ENCODE measurements around the gene PLXDC2. TPM values are rescaled to one million over a fixed set of nuclear protein-coding genes. Genes with fewer than 3 reads are reported as not detected.

The PLXDC2 gene
- total and polyA plus RNA-seq, 2 experiments from 2014 or later, result 13.5 to 19.4 TPM

DNA sequence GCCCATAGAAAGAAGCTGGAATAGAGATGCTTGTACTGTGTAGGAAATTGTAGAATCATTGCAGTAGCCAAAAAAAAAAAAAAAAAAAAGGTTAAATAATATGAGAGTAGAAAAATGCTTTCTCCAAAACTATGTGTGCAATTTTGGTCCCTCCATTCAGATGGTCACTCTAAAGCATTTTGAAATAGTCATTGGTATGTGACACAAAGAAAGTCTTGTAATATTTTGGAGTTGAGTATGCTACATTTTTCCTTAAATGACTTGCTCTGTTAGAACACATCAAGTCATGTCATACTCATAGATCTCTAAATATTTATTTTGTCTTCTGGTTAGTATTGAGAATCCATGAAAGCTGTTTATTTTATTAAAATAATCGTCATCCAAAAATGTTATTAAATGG lies 424.4 kb downstream of the PLXDC2 start:
- no peak overlapping the region for H3K4me3 Mint-ChIP-seq
- ATAC-seq, result no peak
- H3K4me1 ChIP-seq (ENCODE audit: insufficient read depth), result no peaks in the 10 kb centered on the region
- H3K36me3 ChIP-seq (ENCODE audit: insufficient read depth), result no peaks in the 10 kb centered on the region; the same call in 1 of the 2 replicates
- no peak for TF ChIP-seq ETS1 (IDR thresholded peaks at IDR 0.05)
- TF ChIP-seq JUNB (IDR thresholded peaks at IDR 0.05; ENCODE audit: unreplicated experiment), result no peak
- TF ChIP-seq, protein P1, sequence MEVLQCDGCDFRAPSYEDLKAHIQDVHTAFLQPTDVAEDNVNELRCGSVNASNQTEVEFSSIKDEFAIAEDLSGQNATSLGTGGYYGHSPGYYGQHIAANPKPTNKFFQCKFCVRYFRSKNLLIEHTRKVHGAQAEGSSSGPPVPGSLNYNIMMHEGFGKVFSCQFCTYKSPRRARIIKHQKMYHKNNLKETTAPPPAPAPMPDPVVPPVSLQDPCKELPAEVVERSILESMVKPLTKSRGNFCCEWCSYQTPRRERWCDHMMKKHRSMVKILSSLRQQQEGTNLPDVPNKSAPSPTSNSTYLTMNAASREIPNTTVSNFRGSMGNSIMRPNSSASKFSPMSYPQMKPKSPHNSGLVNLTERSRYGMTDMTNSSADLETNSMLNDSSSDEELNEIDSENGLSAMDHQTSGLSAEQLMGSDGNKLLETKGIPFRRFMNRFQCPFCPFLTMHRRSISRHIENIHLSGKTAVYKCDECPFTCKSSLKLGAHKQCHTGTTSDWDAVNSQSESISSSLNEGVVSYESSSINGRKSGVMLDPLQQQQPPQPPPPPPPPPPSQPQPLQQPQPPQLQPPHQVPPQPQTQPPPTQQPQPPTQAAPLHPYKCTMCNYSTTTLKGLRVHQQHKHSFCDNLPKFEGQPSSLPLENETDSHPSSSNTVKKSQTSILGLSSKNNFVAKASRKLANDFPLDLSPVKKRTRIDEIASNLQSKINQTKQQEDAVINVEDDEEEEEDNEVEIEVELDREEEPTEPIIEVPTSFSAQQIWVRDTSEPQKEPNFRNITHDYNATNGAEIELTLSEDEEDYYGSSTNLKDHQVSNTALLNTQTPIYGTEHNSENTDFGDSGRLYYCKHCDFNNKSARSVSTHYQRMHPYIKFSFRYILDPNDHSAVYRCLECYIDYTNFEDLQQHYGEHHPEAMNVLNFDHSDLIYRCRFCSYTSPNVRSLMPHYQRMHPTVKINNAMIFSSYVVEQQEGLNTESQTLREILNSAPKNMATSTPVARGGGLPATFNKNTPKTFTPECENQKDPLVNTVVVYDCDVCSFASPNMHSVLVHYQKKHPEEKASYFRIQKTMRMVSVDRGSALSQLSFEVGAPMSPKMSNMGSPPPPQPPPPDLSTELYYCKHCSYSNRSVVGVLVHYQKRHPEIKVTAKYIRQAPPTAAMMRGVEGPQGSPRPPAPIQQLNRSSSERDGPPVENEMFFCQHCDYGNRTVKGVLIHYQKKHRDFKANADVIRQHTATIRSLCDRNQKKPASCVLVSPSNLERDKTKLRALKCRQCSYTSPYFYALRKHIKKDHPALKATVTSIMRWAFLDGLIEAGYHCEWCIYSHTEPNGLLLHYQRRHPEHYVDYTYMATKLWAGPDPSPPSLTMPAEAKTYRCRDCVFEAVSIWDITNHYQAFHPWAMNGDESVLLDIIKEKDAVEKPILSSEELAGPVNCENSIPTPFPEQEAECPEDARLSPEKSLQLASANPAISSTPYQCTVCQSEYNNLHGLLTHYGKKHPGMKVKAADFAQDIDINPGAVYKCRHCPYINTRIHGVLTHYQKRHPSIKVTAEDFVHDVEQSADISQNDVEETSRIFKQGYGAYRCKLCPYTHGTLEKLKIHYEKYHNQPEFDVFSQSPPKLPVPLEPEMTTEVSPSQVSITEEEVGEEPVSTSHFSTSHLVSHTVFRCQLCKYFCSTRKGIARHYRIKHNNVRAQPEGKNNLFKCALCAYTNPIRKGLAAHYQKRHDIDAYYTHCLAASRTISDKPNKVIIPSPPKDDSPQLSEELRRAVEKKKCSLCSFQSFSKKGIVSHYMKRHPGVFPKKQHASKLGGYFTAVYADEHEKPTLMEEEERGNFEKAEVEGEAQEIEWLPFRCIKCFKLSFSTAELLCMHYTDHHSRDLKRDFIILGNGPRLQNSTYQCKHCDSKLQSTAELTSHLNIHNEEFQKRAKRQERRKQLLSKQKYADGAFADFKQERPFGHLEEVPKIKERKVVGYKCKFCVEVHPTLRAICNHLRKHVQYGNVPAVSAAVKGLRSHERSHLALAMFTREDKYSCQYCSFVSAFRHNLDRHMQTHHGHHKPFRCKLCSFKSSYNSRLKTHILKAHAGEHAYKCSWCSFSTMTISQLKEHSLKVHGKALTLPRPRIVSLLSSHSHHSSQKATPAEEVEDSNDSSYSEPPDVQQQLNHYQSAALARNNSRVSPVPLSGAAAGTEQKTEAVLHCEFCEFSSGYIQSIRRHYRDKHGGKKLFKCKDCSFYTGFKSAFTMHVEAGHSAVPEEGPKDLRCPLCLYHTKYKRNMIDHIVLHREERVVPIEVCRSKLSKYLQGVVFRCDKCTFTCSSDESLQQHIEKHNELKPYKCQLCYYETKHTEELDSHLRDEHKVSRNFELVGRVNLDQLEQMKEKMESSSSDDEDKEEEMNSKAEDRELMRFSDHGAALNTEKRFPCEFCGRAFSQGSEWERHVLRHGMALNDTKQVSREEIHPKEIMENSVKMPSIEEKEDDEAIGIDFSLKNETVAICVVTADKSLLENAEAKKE (CRISPR knock-in tag; IDR thresholded peaks at IDR 0.05), result no peak
- TF ChIP-seq STAT1 (IDR thresholded peaks at IDR 0.05; ENCODE audit: unreplicated experiment), result no peak
- no peak for TF ChIP-seq ZNF114 (CRISPR knock-in tag; IDR thresholded peaks at IDR 0.05)
- no peak for TF ChIP-seq ZNF331 (CRISPR knock-in tag; IDR thresholded peaks at IDR 0.05; ENCODE audit: low read depth)
- TF ChIP-seq EZH2phosphoT487 (IDR thresholded peaks at IDR 0.05; ENCODE audit: unreplicated experiment), result no peak
- H4K20me1 ChIP-seq (replicated peaks; ENCODE audit: insufficient read depth), result no peaks in the 10 kb centered on the region
- peaks cover 6% of the 10 kb centered on the region for H3K27me3 Mint-ChIP-seq (ENCODE audit: insufficient read depth, low read depth, poor library complexity)
- H3K4me3 ChIP-seq, result no peak overlapping the region
- H3K27ac ChIP-seq (ENCODE audit: low read depth), result no peak overlapping the region
- H3K9me3 Mint-ChIP-seq, result no peaks in the 10 kb centered on the region
- H3F3A ChIP-seq (replicated peaks; ENCODE audit: low read depth), result no peaks in the 10 kb centered on the region
- H3K36me3 Mint-ChIP-seq (ENCODE audit: low read depth), result peaks cover 18% of the 10 kb centered on the region
- peaks cover 3% of the 10 kb centered on the region; the same call in 1 of the 2 replicates for H3K9me2 ChIP-seq (ENCODE audit: insufficient read depth)
- H3K4me1 Mint-ChIP-seq, result no peaks in the 10 kb centered on the region
- no peak for DNase-seq (ENCODE audit: low spot score)
- no peak overlapping the region for H3K27ac Mint-ChIP-seq
- no peak overlapping the region for H2AFZ ChIP-seq
- H3K79me2 ChIP-seq (replicated peaks; ENCODE audit: insufficient read depth), result no peaks in the 10 kb centered on the region
- H3K27me3 ChIP-seq (ENCODE audit: insufficient read depth), result no peaks in the 10 kb centered on the region
- no peak overlapping the region for H3K4me2 ChIP-seq
